GM12873 (cell line): Measurements from ENCODE around the gene CRAMP1.

ENCODE experiments used
- CTCF ChIP-seq: IDR thresholded peaks from 2 replicates; pipeline ENCODE4 v1.5.1; 2012; ENCODE audit warnings: low read depth, mild to moderate bottlenecking, moderate library complexity, low read length, control low read depth; ENCODE audit not compliant: insufficient read depth; ENCODE audit errors: missing control alignments

Gene CRAMP1

GRCh38 chr16:1583180-1583579, 29.0 kb upstream of the CRAMP1 start:
- TF ChIP-seq CTCF = no peak

- TF ChIP-seq CTCF = no peak
These were observed 27.2 kb upstream of the CRAMP1 start for GRCh38 chr16:1584926-1585484.

GRCh38 chr16:1590366-1590765, 21.8 kb upstream of the CRAMP1 start:
- TF ChIP-seq CTCF = no peak

GRCh38 chr16:1590930-1591705, 21.0 kb upstream of the CRAMP1 start:
- no peak for TF ChIP-seq CTCF

GRCh38 chr16:1592446-1592845, 19.7 kb upstream of the CRAMP1 start:
- TF ChIP-seq CTCF = no peak

GRCh38 chr16:1596516-1596915, 15.6 kb upstream of the CRAMP1 start:
- no peak for TF ChIP-seq CTCF

- TF ChIP-seq CTCF = no peak
These were observed 15.0 kb upstream of the CRAMP1 start for GRCh38 chr16:1597154-1597553.
